Uterus (tissue), 4 donors: ENCODE results near the gene GP5. TPM values are rescaled to one million over a fixed set of nuclear protein-coding genes. Genes with fewer than 3 reads are reported as not detected.

Source experiments
- DNase-seq, 2 donors: peaks; one replicate each; pipeline ENCODE4 v3.0.0-alpha.2; 2019 to 2020
- H3K27ac ChIP-seq, 2 donors: fragments of 200-600 bp; sonication (generic); 1 replicate in 1 of 2; 2 replicates in 1 of 2; pipeline ENCODE4 v1.5.1; 2016 to 2018
- H3K27me3 ChIP-seq, 2 donors: fragments of 200-600 bp; sonication (generic); one replicate each; pipeline ENCODE4 v1.5.1; 2018 to 2019; ENCODE audit warnings: control low read depth in 1 of 2
- H3K36me3 ChIP-seq, 2 donors: fragments of 200-600 bp; sonication (generic); one replicate each; pipeline ENCODE4 v1.5.1; 2019; ENCODE audit warnings: control low read depth in 1 of 2
- H3K4me1 ChIP-seq, 2 donors: fragments of 200-600 bp; sonication (generic); one replicate each; pipeline ENCODE4 v1.5.1; 2018 to 2019; ENCODE audit warnings: control low read depth in 1 of 2
- H3K4me3 ChIP-seq, 2 donors: fragments of 200-600 bp; sonication (generic); 1 replicate in 1 of 2; 2 replicates in 1 of 2; pipeline ENCODE4 v1.5.1; 2018 to 2019; ENCODE audit warnings: mild to moderate bottlenecking in 1 of 2
- H3K9me3 ChIP-seq, 2 donors: fragments of 200-600 bp; sonication (generic); one replicate each; pipeline ENCODE4 v1.5.1; 2019; ENCODE audit warnings: control low read depth in 1 of 2
- CTCF ChIP-seq, 4 experiments: fragments of 200-600 bp in 2 of 4; fragments of 450-650 bp in 2 of 4; sonication (generic) in 2 of 4; IDR thresholded peaks; one replicate each; pipeline ENCODE4 v1.5.1; 2016 to 2019; ENCODE audit warnings: antibody characterized with exemption in 4 of 4, mild to moderate bottlenecking in 2 of 4, moderate library complexity in 1 of 4
- POLR2A ChIP-seq, 2 donors: fragments of 450-650 bp; IDR thresholded peaks; one replicate each; pipeline ENCODE4 v1.6.1; 2016; ENCODE audit warnings: antibody characterized with exemption in 2 of 2, mild to moderate bottlenecking in 1 of 2, moderate library complexity in 1 of 2
- intact Hi-C: fragments of 100-400 bp; cut with DNase I; formaldehyde crosslinking; loops from one replicate; pipeline ENCODE4 v1.15.1; 2023; ENCODE audit warnings: low total_unique reads
- total RNA-seq, 4 donors: library from RNA; depleted of rRNA in 3 of 4; stranded (reverse); fragments of >200 nt in 3 of 4; gene quantifications; one replicate each; pipeline versions ENCODE4 v1.1.0 to v1.2.4, GENCODE V29; 2014 to 2023
- donor health status: DM: yes; HTN: yes; CAD: no.

GP5 gene
- total RNA-seq, 4 donors from 2014 or later = 0.24 to 0.41 TPM; not detected in 2

- no peaks in the 10 kb centered on the region for H3K36me3 ChIP-seq
- no peak overlapping the region for H3K4me3 ChIP-seq
- no peaks in the 10 kb centered on the region for H3K9me3 ChIP-seq
- intact Hi-C loops = no loop called here
- peaks cover 0 to 7% of the 10 kb centered on the region in 2 donors for H3K4me1 ChIP-seq
- H3K27me3 ChIP-seq = no peaks in the 10 kb centered on the region
- DNase-seq = peak in 1 of 2 donors; percentile 21
- TF ChIP-seq POLR2A (IDR thresholded peaks at IDR 0.05) = no peak
- no peak for TF ChIP-seq CTCF (IDR thresholded peaks at IDR 0.05)
- no peak overlapping the region for H3K27ac ChIP-seq
These were observed 34.2 kb downstream of the GP5 start for GRCh38 chr3:194364652-194365434.

- no peaks in the 10 kb centered on the region for H3K9me3 ChIP-seq
- no peak overlapping the region for H3K27ac ChIP-seq
- peaks cover 0 to 7% of the 10 kb centered on the region in 2 donors for H3K4me1 ChIP-seq
- DNase-seq = no peak
- TF ChIP-seq CTCF (IDR thresholded peaks at IDR 0.05) (no peak), POLR2A (IDR thresholded peaks at IDR 0.05) (no peak)
- no peaks in the 10 kb centered on the region for H3K27me3 ChIP-seq
- intact Hi-C loops = no loop called here
- H3K36me3 ChIP-seq = no peaks in the 10 kb centered on the region
- no peak overlapping the region for H3K4me3 ChIP-seq
These were observed 34.8 kb downstream of the GP5 start for GRCh38 chr3:194364314-194364651.

GRCh38 chr3:194360568-194360967 is 38.5 kb downstream of the GP5 start:
- Histone ChIP-seq H3K4me1 (peaks cover 0 to 7% of the 10 kb centered on the region in 2 donors), H3K27ac (no peak overlapping the region), H3K27me3 (no peaks in the 10 kb centered on the region), H3K36me3 (no peaks in the 10 kb centered on the region), H3K9me3 (no peaks in the 10 kb centered on the region), H3K4me3 (no peak overlapping the region)
- intact Hi-C loops = no loop called here
- no peak for TF ChIP-seq POLR2A (IDR thresholded peaks at IDR 0.05)
- TF ChIP-seq CTCF (IDR thresholded peaks at IDR 0.05) = no peak
- no peak for DNase-seq

- TF ChIP-seq CTCF (IDR thresholded peaks at IDR 0.05) (no peak), POLR2A (IDR thresholded peaks at IDR 0.05) (no peak)
- intact Hi-C loops = no loop called here
- no peak overlapping the region for H3K4me3 ChIP-seq
These were observed 41.4 kb downstream of the GP5 start for GRCh38 chr3:194357681-194358080.

GRCh38 chr3:194355379-194355778 is 43.7 kb downstream of the GP5 start:
- Histone ChIP-seq H3K36me3 (no peaks in the 10 kb centered on the region), H3K4me1 (no peaks in the 10 kb centered on the region), H3K27ac (no peak overlapping the region), H3K27me3 (no peaks in the 10 kb centered on the region), H3K4me3 (no peak overlapping the region), H3K9me3 (no peaks in the 10 kb centered on the region)
- TF ChIP-seq POLR2A (IDR thresholded peaks at IDR 0.05) = no peak
- TF ChIP-seq CTCF (IDR thresholded peaks at IDR 0.05) = no peak
- intact Hi-C loops = no loop called here
- DNase-seq = no peak

More at GRCh38 chr3:194357681-194358080, 41.4 kb downstream of the GP5 start:
- no peak overlapping the region for H3K27ac ChIP-seq
- no peak for DNase-seq
- no peaks in the 10 kb centered on the region for H3K36me3 ChIP-seq
- H3K27me3 ChIP-seq = no peaks in the 10 kb centered on the region
- no peaks in the 10 kb centered on the region for H3K4me1 ChIP-seq
- no peaks in the 10 kb centered on the region for H3K9me3 ChIP-seq
